Airway epithelial cell (primary cell): Measurements from ENCODE around the gene ALDH4A1. TPM values are rescaled to one million over a fixed set of nuclear protein-coding genes. Genes with fewer than 3 reads are reported as not detected.

ENCODE experiments used
- total RNA-seq: library from RNA; depleted of rRNA; stranded (reverse); fragments of >200 nt; gene quantifications from 2 replicates; pipeline ENCODE4 v1.2.3, GENCODE V29; 2015

Gene ALDH4A1
- total RNA-seq, result 40.9 and 50.1 TPM in 2 replicates

GRCh38 chr1:18902523-18903290 lies at the start of gene ALDH4A1:
TSS of gene ALDH4A1 (minus strand) at chr1:18902555. CDS start at chr1:18902523, 32 bp downstream.

GRCh38 chr1:18859560-18859959 lies 42.8 kb downstream of the ALDH4A1 start, which contains the start of gene TAS1R2:
TSS of gene TAS1R2 (minus strand) at chr1:18859660. CDS start at chr1:18859660, 0 bp downstream.

Other genes starting within 250 kb of the ALDH4A1 start
- gene TAS1R2, start 42.9 kb downstream of the ALDH4A1 start, total RNA-seq, result not detected in 2 replicates
- 50.2 and 77.9 TPM in 2 replicates for gene IFFO2, start 54.1 kb upstream of the ALDH4A1 start, total RNA-seq